OCI-LY7 (cell line): Measurements from ENCODE around the gene COPZ2. TPM values are rescaled to one million over a fixed set of nuclear protein-coding genes. Genes with fewer than 3 reads are reported as not detected.
A peak's percentile ranks its signal among the peaks of the same experiment; 100 is the strongest.

Experiments
- BruUV-seq: library from RNA; stranded (reverse); fragments of 400-500 nt; replicated peaks from 2 replicates; lab custom pipeline; 2021; lab: Mats Ljungman, UMichigan
- CTCF ChIA-PET: fragments of 300-600 bp; sonication (Branson Sonifier 250); formaldehyde crosslinking; loops from one replicate; lab custom pipeline; 2022; ENCODE audit warnings: antibody characterized with exemption; ENCODE audit not compliant: unreplicated experiment; lab: Charles Lee
- POLR2A ChIA-PET: fragments of 300-600 bp; sonication (Branson Sonifier 250); formaldehyde crosslinking; loops from one replicate; lab custom pipeline; 2022; ENCODE audit warnings: antibody characterized with exemption; lab: Charles Lee
- DNase-seq: peaks from one replicate; pipeline ENCODE4 v3.0.0-alpha.2; 2015; ENCODE audit warnings: low spot score
- H2AFZ ChIP-seq: fragments of 200-600 bp; sonication (generic), shearing (Covaris generic); 2 replicates; pipeline ENCODE4 v1.6.1; 2014; ENCODE audit warnings: mild to moderate bottlenecking, antibody characterized with exemption, low read length, moderate library complexity
- H3K27ac ChIP-seq: fragments of 200-600 bp; sonication (generic); 2 replicates; pipeline ENCODE4 v1.5.1; 2014; ENCODE audit warnings: mixed run types, low read depth, mild to moderate bottlenecking, moderate library complexity, low read length, inconsistent platforms; ENCODE audit not compliant: poor library complexity, severe bottlenecking
- H3K36me3 ChIP-seq: fragments of 200-600 bp; sonication (generic); 2 replicates; pipeline ENCODE4 v1.6.1; 2014; ENCODE audit warnings: mild to moderate bottlenecking, antibody characterized with exemption, low read length, moderate library complexity, mixed read lengths; ENCODE audit not compliant: insufficient read depth
- H3K4me1 ChIP-seq: fragments of 200-600 bp; sonication (generic); 2 replicates; pipeline ENCODE4 v1.5.1; 2014; ENCODE audit warnings: mild to moderate bottlenecking, low read length; ENCODE audit not compliant: insufficient read depth, poor library complexity, severe bottlenecking
- H3K4me2 ChIP-seq: fragments of 200-600 bp; sonication (generic); 2 replicates; pipeline ENCODE4 v1.6.1; 2014; ENCODE audit warnings: mild to moderate bottlenecking, low read length
- H3K4me3 ChIP-seq: fragments of 200-600 bp; sonication (generic); 2 replicates; pipeline ENCODE4 v1.5.1; 2014; ENCODE audit warnings: mild to moderate bottlenecking, low read depth, low read length; ENCODE audit not compliant: poor library complexity, severe bottlenecking
- H3K79me2 ChIP-seq: fragments of 200-600 bp; sonication (generic); 2 replicates; pipeline ENCODE4 v1.6.1; 2016; ENCODE audit warnings: low read depth, mild to moderate bottlenecking, low read length, moderate library complexity, mixed read lengths; ENCODE audit not compliant: insufficient read depth
- H3K9me2 ChIP-seq: fragments of 200-600 bp; sonication (generic); 2 replicates; pipeline ENCODE4 v1.6.1; 2016; ENCODE audit warnings: mild to moderate bottlenecking, low read length, mixed read lengths; ENCODE audit not compliant: insufficient read depth
- H3K9me3 ChIP-seq: fragments of 200-600 bp; sonication (generic); 2 replicates; pipeline ENCODE4 v1.6.1; 2014; ENCODE audit warnings: mild to moderate bottlenecking, mixed run types, low read length, mixed read lengths
- H4K20me1 ChIP-seq: fragments of 200-600 bp; sonication (generic); 2 replicates; pipeline ENCODE4 v1.6.1; 2014; ENCODE audit warnings: mild to moderate bottlenecking, antibody characterized with exemption, low read length, moderate library complexity, mixed read lengths; ENCODE audit not compliant: insufficient read depth
- EZH2phosphoT487 ChIP-seq: fragments of 200-600 bp; sonication (generic); IDR thresholded peaks from 2 replicates; pipeline ENCODE4 v1.6.1; 2018; ENCODE audit warnings: low read depth, borderline replicate concordance, mild to moderate bottlenecking, mixed run types, antibody characterized with exemption, low read length, moderate library complexity, mixed read lengths
- intact Hi-C: fragments of 100-400 bp; cut with micrococcal nuclease; formaldehyde crosslinking; loops from one replicate; pipeline ENCODE4 v1.10.0; 2022; ENCODE audit not compliant: unreplicated experiment
- total RNA-seq, 2 experiments: library from RNA; depleted of rRNA in 1 of 2; stranded (reverse); fragments of >200 nt in 1 of 2; shearing (Covaris generic) in 1 of 2; gene quantifications; 2 replicates each; pipeline ENCODE4 v1.2.3, GENCODE V29; 2014 to 2022
- TF ChIP-seq, protein P1 (sequence below): fragments of 200-600 bp; sonication (generic); conservative IDR thresholded peaks from 2 replicates; pipeline ENCODE4 v1.5.1; 2014; ENCODE audit warnings: mild to moderate bottlenecking, antibody characterized with exemption, low read length, moderate library complexity, mixed read lengths

Gene COPZ2
- total RNA-seq, 2 experiments from 2014 or later = 1.2 to 1.7 TPM

DNA sequence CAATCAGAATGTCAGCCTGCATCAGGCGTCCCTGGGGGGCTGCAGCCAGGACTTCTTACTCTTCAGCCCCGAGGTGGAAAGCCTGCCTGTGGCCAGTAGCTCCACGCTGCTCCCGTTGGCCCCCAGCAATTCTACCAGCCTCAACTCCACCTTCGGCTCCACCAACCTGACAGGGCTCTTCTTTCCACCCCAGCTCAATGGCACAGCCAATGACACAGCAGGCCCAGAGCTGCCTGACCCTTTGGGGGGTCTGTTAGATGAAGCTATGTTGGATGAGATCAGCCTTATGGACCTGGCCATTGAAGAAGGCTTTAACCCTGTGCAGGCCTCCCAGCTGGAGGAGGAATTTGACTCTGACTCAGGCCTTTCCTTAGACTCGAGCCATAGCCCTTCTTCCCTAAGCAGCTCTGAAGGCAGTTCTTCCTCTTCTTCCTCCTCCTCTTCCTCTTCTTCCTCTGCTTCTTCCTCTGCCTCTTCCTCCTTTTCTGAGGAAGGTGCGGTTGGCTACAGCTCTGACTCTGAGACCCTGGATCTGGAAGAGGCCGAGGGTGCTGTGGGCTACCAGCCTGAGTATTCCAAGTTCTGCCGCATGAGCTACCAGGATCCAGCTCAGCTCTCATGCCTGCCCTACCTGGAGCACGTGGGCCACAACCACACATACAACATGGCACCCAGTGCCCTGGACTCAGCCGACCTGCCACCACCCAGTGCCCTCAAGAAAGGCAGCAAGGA, 21.0 kb upstream of the COPZ2 start:
- Histone ChIP-seq H3K9me2 (no peaks in the 10 kb centered on the region), H3K4me1 (peaks cover 36% of the 10 kb centered on the region), H2AFZ (no peak overlapping the region), H4K20me1 (no peaks in the 10 kb centered on the region), H3K27ac (no peak overlapping the region), H3K9me3 (no peaks in the 10 kb centered on the region), H3K4me2 (no peak overlapping the region), H3K36me3 (peaks cover 93% of the 10 kb centered on the region), H3K79me2 (peaks cover 20% of the 10 kb centered on the region; the same call in 1 of the 2 replicates), H3K4me3 (no peak overlapping the region)
- intact Hi-C loops = no loop called here
- no TSS peak for BruUV-seq
- DNase-seq = no peak
- no peak for TF ChIP-seq EZH2phosphoT487
- TF ChIP-seq, protein P1, sequence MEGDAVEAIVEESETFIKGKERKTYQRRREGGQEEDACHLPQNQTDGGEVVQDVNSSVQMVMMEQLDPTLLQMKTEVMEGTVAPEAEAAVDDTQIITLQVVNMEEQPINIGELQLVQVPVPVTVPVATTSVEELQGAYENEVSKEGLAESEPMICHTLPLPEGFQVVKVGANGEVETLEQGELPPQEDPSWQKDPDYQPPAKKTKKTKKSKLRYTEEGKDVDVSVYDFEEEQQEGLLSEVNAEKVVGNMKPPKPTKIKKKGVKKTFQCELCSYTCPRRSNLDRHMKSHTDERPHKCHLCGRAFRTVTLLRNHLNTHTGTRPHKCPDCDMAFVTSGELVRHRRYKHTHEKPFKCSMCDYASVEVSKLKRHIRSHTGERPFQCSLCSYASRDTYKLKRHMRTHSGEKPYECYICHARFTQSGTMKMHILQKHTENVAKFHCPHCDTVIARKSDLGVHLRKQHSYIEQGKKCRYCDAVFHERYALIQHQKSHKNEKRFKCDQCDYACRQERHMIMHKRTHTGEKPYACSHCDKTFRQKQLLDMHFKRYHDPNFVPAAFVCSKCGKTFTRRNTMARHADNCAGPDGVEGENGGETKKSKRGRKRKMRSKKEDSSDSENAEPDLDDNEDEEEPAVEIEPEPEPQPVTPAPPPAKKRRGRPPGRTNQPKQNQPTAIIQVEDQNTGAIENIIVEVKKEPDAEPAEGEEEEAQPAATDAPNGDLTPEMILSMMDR = no peak
- CTCF ChIA-PET = no interaction called here
- POLR2A ChIA-PET = interaction anchor here (0.6 to 4.5 kb wide), 3 partner anchors 8 to 228 kb away, joined by 3 to 29 read pairs (median 3); partner anchors contain the start of gene NFE2L1

DNA sequence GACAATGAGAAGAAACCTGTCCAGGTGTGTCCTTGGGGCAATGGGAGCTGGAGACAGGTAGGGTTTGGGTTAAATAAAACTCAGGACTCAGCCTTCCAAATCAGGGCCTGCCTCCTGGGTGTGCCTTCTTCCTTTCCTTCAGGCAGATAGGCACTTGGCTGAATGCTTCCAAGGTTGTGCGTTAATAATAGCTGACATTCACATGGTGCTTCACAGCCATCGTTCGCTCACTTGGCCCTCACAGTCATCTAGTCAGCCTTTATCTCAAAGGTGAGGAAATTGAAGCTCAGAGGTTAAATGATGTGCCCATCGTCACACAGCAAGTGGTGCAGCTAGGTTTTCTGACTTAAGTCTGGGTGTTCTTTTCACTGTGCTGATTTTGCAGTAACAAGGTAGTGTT, 20.0 kb upstream of the COPZ2 start:
- BruUV-seq = no TSS peak

DNA sequence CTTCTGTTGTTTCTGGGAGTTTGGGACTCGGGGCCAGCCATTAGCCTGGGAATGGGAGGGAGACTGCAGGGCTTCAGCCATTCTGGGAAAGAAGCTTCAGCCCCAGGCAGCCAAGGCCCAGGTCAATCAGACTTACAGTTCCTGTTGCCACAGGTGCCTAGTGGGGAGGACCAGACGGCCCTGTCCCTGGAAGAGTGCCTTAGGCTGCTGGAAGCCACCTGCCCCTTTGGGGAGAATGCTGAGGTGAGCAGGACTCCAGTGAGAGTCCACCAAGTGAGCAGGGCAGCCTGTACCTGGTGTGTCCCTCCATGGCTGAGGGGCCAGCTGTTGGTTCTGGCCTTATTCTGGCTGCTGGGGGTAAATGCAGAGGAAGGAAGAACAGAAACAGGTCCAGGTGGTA, 19.3 kb upstream of the COPZ2 start:
- Histone ChIP-seq H3K4me3 (no peak overlapping the region), H4K20me1 (no peaks in the 10 kb centered on the region), H3K9me2 (no peaks in the 10 kb centered on the region), H3K4me1 (peaks cover 53% of the 10 kb centered on the region), H3K27ac (peak overlapping the region; percentile 69), H3K9me3 (no peaks in the 10 kb centered on the region), H3K4me2 (peak overlapping the region; percentile 55; the same call in 1 of the 2 replicates), H3K79me2 (peaks cover 36% of the 10 kb centered on the region; the same call in 1 of the 2 replicates), H3K36me3 (peaks cover 93% of the 10 kb centered on the region), H2AFZ (no peak overlapping the region)
- DNase-seq = no peak
- CTCF ChIA-PET = interaction anchor here (0.6 to 2.0 kb wide), 3 partner anchors 10 to 31 kb away, joined by 3 to 6 read pairs (median 3); no protein-coding TSS in a partner anchor
- POLR2A ChIA-PET = interaction anchor here (0.6 to 4.5 kb wide), 6 partner anchors 8 to 832 kb away, joined by 3 to 29 read pairs (median 4); partner anchors contain the start of gene NFE2L1
- intact Hi-C loops = no loop called here
- no TSS peak for BruUV-seq
- no peak for TF ChIP-seq EZH2phosphoT487
- TF ChIP-seq, protein P1 = no peak

More for the DNA sequence above, 20.0 kb upstream of the COPZ2 start:
- Histone ChIP-seq H3K79me2 (peaks cover 30% of the 10 kb centered on the region; the same call in 1 of the 2 replicates), H3K36me3 (peaks cover 93% of the 10 kb centered on the region), H3K27ac (no peak overlapping the region), H3K4me3 (no peak overlapping the region), H4K20me1 (no peaks in the 10 kb centered on the region), H3K9me3 (no peaks in the 10 kb centered on the region), H3K4me1 (peaks cover 46% of the 10 kb centered on the region), H3K4me2 (no peak overlapping the region), H3K9me2 (no peaks in the 10 kb centered on the region), H2AFZ (no peak overlapping the region)
- CTCF ChIA-PET = interaction anchor here (0.5 kb wide), 1 partner anchor 86 kb away, joined by 3 read pairs; no protein-coding TSS in a partner anchor
- intact Hi-C loops = no loop called here
- TF ChIP-seq EZH2phosphoT487 = no peak
- no peak for DNase-seq
- POLR2A ChIA-PET = interaction anchor here (0.6 to 4.5 kb wide), 2 partner anchors 10 to 389 kb away, joined by 3 to 29 read pairs; partner anchors contain the start of gene NFE2L1
